Measurements from ENCODE around the gene LRRC8C.

- TF ChIP-seq, protein P1, sequence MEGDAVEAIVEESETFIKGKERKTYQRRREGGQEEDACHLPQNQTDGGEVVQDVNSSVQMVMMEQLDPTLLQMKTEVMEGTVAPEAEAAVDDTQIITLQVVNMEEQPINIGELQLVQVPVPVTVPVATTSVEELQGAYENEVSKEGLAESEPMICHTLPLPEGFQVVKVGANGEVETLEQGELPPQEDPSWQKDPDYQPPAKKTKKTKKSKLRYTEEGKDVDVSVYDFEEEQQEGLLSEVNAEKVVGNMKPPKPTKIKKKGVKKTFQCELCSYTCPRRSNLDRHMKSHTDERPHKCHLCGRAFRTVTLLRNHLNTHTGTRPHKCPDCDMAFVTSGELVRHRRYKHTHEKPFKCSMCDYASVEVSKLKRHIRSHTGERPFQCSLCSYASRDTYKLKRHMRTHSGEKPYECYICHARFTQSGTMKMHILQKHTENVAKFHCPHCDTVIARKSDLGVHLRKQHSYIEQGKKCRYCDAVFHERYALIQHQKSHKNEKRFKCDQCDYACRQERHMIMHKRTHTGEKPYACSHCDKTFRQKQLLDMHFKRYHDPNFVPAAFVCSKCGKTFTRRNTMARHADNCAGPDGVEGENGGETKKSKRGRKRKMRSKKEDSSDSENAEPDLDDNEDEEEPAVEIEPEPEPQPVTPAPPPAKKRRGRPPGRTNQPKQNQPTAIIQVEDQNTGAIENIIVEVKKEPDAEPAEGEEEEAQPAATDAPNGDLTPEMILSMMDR (conservative IDR thresholded peaks at IDR 0.05 in 1 of 2, IDR thresholded peaks at IDR 0.05 in 1 of 2; ENCODE audit: extremely low read depth in 1 of 2, insufficient read depth in 1 of 2, low read depth in 1 of 2, low read length in 2 of 2): no peak
- TF ChIP-seq EZH2 (IDR thresholded peaks at IDR 0.05; ENCODE audit: borderline replicate concordance, low read length): no peak
Observed at GRCh38 chr1:89688607-89689006, 55.7 kb downstream of the LRRC8C start.
